Measurements from ENCODE around the gene TRIO. TPM values are rescaled to one million over a fixed set of nuclear protein-coding genes. Genes with fewer than 3 reads are reported as not detected.

TRIO gene
- polyA plus RNA-seq, 1 donor (not counting 4 experiments of a cell fraction or from before 2014, with no cell fraction given), result 57.2 TPM

- H3K9ac ChIP-seq (ENCODE audit: control insufficient read depth, extremely low read depth, insufficient read depth, low read length), result no peak overlapping the region
- DNase-seq (ENCODE audit: low read depth, low spot score) (no peak), FAIRE-seq (no peak)
- no peaks in the 10 kb centered on the region for H3K4me1 ChIP-seq (ENCODE audit: control insufficient read depth, extremely low read depth, insufficient read depth, low read length)
- no peak overlapping the region for H3K27ac ChIP-seq (ENCODE audit: control insufficient read depth, insufficient read depth, low read length)
- H3K4me3 ChIP-seq (ENCODE audit: control insufficient read depth in 2 of 3, extremely low read depth in 1 of 3, insufficient read depth in 2 of 3, low read depth in 1 of 3, low read length in 3 of 3), result no peak overlapping the region
- dilution Hi-C loops (cut with MboI; ENCODE audit: extremely low pct_ligation_motif_present, low sequenced_read_pairs), result no loop called here
- no peak overlapping the region for H2AFZ ChIP-seq (ENCODE audit: control insufficient read depth, low read length)
- no peaks in the 10 kb centered on the region for H3K9me1 ChIP-seq (ENCODE audit: control insufficient read depth, extremely low read depth, insufficient read depth, low read length)
- H3K36me3 ChIP-seq (ENCODE audit: control insufficient read depth in 2 of 2, extremely low read depth in 1 of 2, insufficient read depth in 2 of 2, low read length in 2 of 2), result peaks cover 29 to 48% of the 10 kb centered on the region in 2 experiments
- H3K9me3 ChIP-seq (ENCODE audit: control insufficient read depth, low read depth, low read length), result no peaks in the 10 kb centered on the region
- H3K4me2 ChIP-seq (ENCODE audit: control insufficient read depth, extremely low read depth, insufficient read depth, low read depth, low read length), result no peak overlapping the region
- no peaks in the 10 kb centered on the region for H3K27me3 ChIP-seq (ENCODE audit: control insufficient read depth, extremely low read depth, insufficient read depth, low read length)
- H4K20me1 ChIP-seq (ENCODE audit: control insufficient read depth, extremely low read depth, insufficient read depth, low read length), result no peaks in the 10 kb centered on the region
- no peaks in the 10 kb centered on the region for H3K79me2 ChIP-seq (ENCODE audit: control insufficient read depth, insufficient read depth, low read length)
- TF ChIP-seq EZH2 (IDR thresholded peaks at IDR 0.05; ENCODE audit: low read length), result no peak
- TF ChIP-seq CTCF (optimal IDR thresholded peaks at IDR 0.05 in 1 of 3, IDR thresholded peaks at IDR 0.05 in 1 of 3, conservative IDR thresholded peaks at IDR 0.05 in 1 of 3; ENCODE audit: extremely low read depth in 1 of 3, insufficient read depth in 2 of 3, low read length in 3 of 3), result no peak
Observed at GRCh38 chr5:14413331-14413750, 270.2 kb downstream of the TRIO start.

GRCh38 chr5:14414007-14414406 lies 270.9 kb downstream of the TRIO start:
- Histone ChIP-seq H3K27me3 (ENCODE audit: control insufficient read depth, extremely low read depth, insufficient read depth, low read length) (no peaks in the 10 kb centered on the region), H4K20me1 (ENCODE audit: control insufficient read depth, extremely low read depth, insufficient read depth, low read length) (no peaks in the 10 kb centered on the region), H3K9me3 (ENCODE audit: control insufficient read depth, low read depth, low read length) (no peaks in the 10 kb centered on the region), H3K79me2 (ENCODE audit: control insufficient read depth, insufficient read depth, low read length) (no peaks in the 10 kb centered on the region), H3K9ac (ENCODE audit: control insufficient read depth, extremely low read depth, insufficient read depth, low read length) (no peak overlapping the region), H3K4me1 (ENCODE audit: control insufficient read depth, extremely low read depth, insufficient read depth, low read length) (no peaks in the 10 kb centered on the region), H3K4me3 (ENCODE audit: control insufficient read depth in 2 of 3, extremely low read depth in 1 of 3, insufficient read depth in 2 of 3, low read depth in 1 of 3, low read length in 3 of 3) (no peak overlapping the region), H3K4me2 (ENCODE audit: control insufficient read depth, extremely low read depth, insufficient read depth, low read depth, low read length) (no peak overlapping the region), H2AFZ (ENCODE audit: control insufficient read depth, low read length) (no peak overlapping the region), H3K27ac (ENCODE audit: control insufficient read depth, insufficient read depth, low read length) (no peak overlapping the region), H3K36me3 (ENCODE audit: control insufficient read depth in 2 of 2, extremely low read depth in 1 of 2, insufficient read depth in 2 of 2, low read length in 2 of 2) (peaks cover 29 to 48% of the 10 kb centered on the region in 2 experiments), H3K9me1 (ENCODE audit: control insufficient read depth, extremely low read depth, insufficient read depth, low read length) (no peaks in the 10 kb centered on the region)
- DNase-seq (ENCODE audit: low read depth, low spot score) (no peak), FAIRE-seq (no peak)
- dilution Hi-C loops (cut with MboI; ENCODE audit: extremely low pct_ligation_motif_present, low sequenced_read_pairs), result no loop called here
- TF ChIP-seq CTCF (optimal IDR thresholded peaks at IDR 0.05 in 1 of 3, IDR thresholded peaks at IDR 0.05 in 1 of 3, conservative IDR thresholded peaks at IDR 0.05 in 1 of 3; ENCODE audit: extremely low read depth in 1 of 3, insufficient read depth in 2 of 3, low read length in 3 of 3) (no peak), EZH2 (IDR thresholded peaks at IDR 0.05; ENCODE audit: low read length) (no peak)

Measured in keratinocyte (primary cell).